D721Med (cell line): ENCODE results near the gene NOA1.
A peak's percentile ranks its signal among the peaks of the same experiment; 100 is the strongest.

ENCODE experiments used
- DNase-seq: peaks from one replicate; pipeline ENCODE4 v3.0.0; 2011; ENCODE audit warnings: low spot score; ENCODE audit not compliant: insufficient read length
- FAIRE-seq: peaks from 2 replicates; lab custom pipeline; 2011; peaks lifted over from hg19 to GRCh38; lab: Jason Lieb, UNC
- TF ChIP-seq, protein P1 (sequence below): IDR thresholded peaks from 2 replicates; pipeline ENCODE4 v1.5.1; 2012; ENCODE audit warnings: mild to moderate bottlenecking, control low read depth; ENCODE audit not compliant: insufficient read depth; ENCODE audit errors: missing control alignments

Gene NOA1

DNA sequence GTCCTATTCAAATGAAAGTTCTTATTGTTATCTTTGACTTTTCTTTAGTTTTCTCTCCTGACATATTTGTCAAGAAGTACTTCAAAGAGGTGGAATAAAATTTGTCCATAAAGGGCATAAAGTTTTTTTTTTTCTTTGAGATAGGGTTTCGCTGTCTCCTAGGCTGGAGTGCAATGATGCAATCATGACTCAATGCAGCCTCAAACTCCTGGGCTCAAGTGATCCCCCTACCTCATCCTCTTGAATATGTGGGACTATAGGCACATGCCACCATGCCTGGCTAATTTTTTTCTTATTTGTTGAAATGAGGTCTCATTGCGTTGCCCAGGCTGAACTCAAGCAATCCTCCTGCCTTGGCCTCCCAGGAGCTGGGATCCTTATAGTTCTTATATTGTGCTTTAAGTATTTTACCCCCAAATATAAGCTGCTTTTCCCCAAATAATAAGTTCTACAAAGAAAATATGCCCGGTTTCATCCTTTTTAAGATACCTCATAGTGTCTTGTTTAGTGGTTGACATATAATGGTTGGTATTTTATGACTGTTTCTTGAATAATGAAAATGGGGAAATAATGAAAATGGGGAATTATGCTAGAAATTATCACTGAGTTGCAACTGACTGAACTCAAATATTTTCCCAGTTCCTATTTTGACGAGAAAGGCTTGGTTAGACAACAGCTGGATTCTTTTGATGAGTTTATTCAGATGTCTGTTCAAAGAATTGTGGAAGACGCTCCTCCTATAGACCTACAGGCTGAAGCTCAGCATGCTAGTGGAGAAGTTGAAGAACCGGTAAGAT, 12.9 kb upstream of the NOA1 start:
- TF ChIP-seq, protein P1, sequence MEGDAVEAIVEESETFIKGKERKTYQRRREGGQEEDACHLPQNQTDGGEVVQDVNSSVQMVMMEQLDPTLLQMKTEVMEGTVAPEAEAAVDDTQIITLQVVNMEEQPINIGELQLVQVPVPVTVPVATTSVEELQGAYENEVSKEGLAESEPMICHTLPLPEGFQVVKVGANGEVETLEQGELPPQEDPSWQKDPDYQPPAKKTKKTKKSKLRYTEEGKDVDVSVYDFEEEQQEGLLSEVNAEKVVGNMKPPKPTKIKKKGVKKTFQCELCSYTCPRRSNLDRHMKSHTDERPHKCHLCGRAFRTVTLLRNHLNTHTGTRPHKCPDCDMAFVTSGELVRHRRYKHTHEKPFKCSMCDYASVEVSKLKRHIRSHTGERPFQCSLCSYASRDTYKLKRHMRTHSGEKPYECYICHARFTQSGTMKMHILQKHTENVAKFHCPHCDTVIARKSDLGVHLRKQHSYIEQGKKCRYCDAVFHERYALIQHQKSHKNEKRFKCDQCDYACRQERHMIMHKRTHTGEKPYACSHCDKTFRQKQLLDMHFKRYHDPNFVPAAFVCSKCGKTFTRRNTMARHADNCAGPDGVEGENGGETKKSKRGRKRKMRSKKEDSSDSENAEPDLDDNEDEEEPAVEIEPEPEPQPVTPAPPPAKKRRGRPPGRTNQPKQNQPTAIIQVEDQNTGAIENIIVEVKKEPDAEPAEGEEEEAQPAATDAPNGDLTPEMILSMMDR: no peak
- DNase-seq: no peak
- FAIRE-seq: no peak

DNA sequence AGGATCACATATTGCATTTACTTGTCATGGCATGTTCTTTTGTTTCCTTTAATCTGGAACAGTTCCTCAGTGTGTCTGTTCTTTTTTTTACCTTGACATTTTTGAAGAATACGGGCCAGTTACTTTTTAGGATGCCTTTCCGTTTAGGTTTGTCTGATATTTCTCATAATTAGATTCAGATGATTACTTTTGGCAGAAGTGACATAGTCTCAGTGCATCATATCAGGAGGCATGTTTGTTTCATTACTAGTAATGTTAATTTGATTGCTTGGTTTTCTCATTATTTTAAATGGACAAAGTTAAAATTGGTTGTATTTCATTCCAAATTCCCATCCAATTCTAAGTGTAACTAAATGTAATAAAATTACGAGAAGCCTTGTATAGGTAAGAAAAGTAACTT, 9.5 kb upstream of the NOA1 start:
- TF ChIP-seq, protein P1: no peak
- FAIRE-seq: peak; percentile 46
- no peak for DNase-seq

DNA sequence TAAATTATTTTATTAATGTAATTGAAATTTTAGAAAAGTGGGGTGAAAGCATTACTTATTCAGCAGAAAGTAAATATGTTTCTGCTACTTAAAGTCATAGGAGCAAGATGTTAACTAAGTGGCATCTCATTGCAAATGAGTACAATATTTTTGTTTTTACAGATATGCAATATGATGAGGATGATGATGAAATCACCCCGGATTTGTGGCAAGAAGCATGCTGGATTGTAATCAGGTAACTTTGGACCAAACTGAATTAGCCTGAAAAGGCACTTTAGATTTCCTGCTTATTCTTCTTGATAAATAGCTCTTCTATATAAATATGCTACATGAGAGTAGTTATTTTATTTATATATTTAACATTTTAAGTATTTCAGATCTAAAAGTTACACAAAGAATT, 8.8 kb upstream of the NOA1 start:
- FAIRE-seq (no peak), DNase-seq (no peak)
- TF ChIP-seq, protein P1: no peak

DNA sequence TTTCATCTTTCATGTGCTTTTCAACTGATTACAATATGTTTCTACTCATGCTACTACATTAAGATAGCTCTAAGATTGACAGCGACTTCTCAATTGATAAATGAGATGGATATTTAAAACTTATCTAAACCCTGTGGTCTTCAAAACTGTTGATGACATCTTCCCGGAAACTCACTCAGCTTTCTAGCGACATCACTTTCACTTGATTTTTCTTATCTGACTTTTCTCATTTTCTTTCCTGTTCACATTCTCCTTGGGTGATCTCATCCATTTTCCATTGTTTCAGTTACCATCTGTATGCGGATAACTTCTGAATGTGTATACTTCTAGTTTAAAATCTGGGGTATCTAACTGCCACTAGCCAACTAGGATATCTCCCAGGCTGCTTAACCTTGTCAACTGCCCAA, 4.4 kb upstream of the NOA1 start:
- no peak for FAIRE-seq
- DNase-seq: no peak
- TF ChIP-seq, protein P1: no peak

DNA sequence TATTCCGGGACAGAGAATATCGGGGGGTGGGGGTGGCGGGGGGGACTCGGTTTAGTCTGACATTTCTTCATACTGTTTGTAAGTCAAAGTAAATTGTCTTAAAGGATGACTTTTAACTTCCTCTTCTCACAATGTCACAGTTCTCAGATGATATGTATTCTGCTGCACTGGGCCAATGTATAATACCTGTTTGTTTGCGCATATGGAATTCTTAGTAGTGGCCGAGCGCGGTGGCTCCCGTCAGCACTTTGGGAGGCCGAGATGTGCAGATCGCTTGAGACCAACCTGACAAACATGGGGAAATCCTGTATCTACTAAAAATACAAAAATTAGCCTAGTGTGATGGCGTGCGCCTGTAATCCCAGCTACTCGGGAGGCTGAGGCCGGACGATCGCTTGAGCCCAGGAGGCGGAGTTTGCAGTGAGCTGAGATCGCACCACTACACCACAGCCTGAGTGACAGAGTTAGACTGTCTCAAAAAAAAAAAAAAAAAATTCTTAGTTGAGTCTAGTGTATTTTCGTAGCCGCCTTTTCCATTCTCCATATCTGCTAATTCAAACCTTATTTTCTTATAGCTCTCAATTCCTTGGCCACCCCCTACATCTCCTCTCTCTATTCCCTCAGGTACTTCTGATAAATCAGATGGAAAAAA, 2.1 kb upstream of the NOA1 start:
- DNase-seq (no peak), FAIRE-seq (no peak)
- TF ChIP-seq, protein P1: no peak

DNA sequence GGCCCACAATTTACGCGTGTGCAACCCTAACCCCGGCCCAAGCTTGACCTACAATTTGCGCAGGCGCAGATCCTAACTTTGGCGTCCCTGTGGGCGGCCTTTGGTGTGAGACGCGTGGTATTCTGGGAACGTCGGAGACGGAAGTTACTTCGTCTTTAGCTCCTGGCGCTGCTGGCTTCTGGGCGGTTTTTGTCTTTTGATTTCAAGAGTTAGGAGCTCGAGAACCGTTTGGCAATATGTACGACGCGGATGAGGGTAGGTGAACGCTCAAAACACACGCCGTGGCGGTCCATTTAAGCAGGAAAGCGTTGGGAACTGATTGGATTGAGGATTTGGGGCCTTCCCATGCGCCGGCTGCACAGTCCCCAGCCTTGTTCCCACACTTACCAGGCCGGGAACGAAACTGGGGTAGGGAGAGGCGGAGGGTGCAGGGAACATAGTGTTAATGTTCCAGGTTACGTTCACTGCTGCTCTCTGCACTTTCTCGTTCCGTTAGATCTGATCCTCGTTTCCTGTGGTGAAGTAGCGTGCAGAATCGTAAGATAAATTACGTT, 1.4 kb upstream of the NOA1 start, which contains the start of gene POLR2B:
Gene POLR2B, plus strand, starts transcription at position 147 of the 554 bp plus-strand sequence. Its CDS starts 90 bp downstream, at position 237.
- DNase-seq: no peak
- FAIRE-seq: no peak
- TF ChIP-seq, protein P1: no peak
